ENCODE data around the gene FJX1. TPM values are rescaled to one million over a fixed set of nuclear protein-coding genes. Genes with fewer than 3 reads are reported as not detected.

The FJX1 gene
- total RNA-seq, 1 donor from 2014 or later: 1.5 TPM

DNA sequence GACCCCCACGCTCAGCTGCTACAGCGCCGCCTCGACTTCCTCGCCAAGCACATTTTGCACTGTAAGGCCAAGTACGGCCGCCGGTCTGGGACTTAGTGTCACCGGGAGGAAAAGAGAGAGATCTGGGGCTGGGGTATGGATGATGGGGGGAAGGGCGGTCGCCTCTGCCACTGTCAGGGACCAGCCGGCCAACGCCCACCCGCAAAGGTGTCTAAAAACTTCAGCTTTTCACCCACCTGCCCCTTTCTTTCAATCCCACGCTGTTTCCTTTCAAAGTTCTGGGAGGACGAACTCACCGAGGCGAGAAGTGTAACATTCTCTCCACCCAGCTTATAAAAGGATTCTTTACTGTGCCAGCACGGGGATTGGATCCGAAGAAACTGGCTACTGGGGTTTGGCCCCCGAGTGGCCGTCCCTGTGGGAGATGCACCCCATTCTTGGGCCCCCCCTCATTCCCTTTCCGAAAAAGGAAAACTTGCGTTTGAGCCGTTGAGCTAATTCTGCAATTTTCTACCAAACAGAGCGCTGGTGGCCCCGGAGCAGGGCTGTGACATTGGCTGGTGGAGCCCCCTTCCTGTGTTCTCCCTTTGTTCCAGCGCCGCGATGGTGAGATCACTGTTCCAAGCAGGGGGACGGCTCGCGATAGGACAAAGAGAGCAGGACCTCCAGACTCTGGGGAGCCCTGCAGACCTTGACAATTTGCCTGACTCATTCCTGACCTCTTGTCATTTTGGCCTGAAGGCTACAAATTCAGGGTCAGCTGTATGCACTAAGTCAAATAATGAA lies 1.8 kb downstream of the FJX1 start:
- DNase-seq (peak; percentile 46), ATAC-seq (no peak)
- Histone ChIP-seq H3K4me3 (peak overlapping the region; percentile 65), H3K9me3 (no peaks in the 10 kb centered on the region), H3K27me3 (ENCODE audit: low read depth) (peaks cover 29% of the 10 kb centered on the region), H3K36me3 (no peaks in the 10 kb centered on the region), H3K4me1 (peaks cover 18% of the 10 kb centered on the region), H3K27ac (no peak overlapping the region)
- intact Hi-C loops (cut with DNase I): loop anchor here (5.0 kb wide), 1 partner anchor 637 kb away; no protein-coding TSS in a partner anchor
- TF ChIP-seq, protein P1, sequence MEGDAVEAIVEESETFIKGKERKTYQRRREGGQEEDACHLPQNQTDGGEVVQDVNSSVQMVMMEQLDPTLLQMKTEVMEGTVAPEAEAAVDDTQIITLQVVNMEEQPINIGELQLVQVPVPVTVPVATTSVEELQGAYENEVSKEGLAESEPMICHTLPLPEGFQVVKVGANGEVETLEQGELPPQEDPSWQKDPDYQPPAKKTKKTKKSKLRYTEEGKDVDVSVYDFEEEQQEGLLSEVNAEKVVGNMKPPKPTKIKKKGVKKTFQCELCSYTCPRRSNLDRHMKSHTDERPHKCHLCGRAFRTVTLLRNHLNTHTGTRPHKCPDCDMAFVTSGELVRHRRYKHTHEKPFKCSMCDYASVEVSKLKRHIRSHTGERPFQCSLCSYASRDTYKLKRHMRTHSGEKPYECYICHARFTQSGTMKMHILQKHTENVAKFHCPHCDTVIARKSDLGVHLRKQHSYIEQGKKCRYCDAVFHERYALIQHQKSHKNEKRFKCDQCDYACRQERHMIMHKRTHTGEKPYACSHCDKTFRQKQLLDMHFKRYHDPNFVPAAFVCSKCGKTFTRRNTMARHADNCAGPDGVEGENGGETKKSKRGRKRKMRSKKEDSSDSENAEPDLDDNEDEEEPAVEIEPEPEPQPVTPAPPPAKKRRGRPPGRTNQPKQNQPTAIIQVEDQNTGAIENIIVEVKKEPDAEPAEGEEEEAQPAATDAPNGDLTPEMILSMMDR (IDR thresholded peaks at IDR 0.05): no peak

- Histone ChIP-seq H3K36me3 (no peaks in the 10 kb centered on the region), H3K27me3 (ENCODE audit: low read depth) (peaks cover 29% of the 10 kb centered on the region), H3K27ac (no peak overlapping the region), H3K4me1 (peaks cover 18% of the 10 kb centered on the region), H3K9me3 (no peaks in the 10 kb centered on the region), H3K4me3 (no peak overlapping the region)
- intact Hi-C loops (cut with DNase I): no loop called here
- DNase-seq (no peak), ATAC-seq (no peak)
- TF ChIP-seq, protein P1 (IDR thresholded peaks at IDR 0.05): no peak
Observed at GRCh38 chr11:35620795-35621194, 2.5 kb downstream of the FJX1 start.

GRCh38 chr11:35621620-35622019 lies 3.4 kb downstream of the FJX1 start:
- intact Hi-C loops (cut with DNase I): no loop called here
- no peak for ATAC-seq

GRCh38 chr11:35622070-35622469 lies 3.8 kb downstream of the FJX1 start:
- no peak for DNase-seq
- H3K27me3 ChIP-seq (ENCODE audit: low read depth): peaks cover 29% of the 10 kb centered on the region
- H3K9me3 ChIP-seq: no peaks in the 10 kb centered on the region
- no peak for ATAC-seq
- H3K27ac ChIP-seq: no peak overlapping the region
- H3K4me3 ChIP-seq: no peak overlapping the region
- no peaks in the 10 kb centered on the region for H3K36me3 ChIP-seq
- H3K4me1 ChIP-seq: peaks cover 18% of the 10 kb centered on the region
- intact Hi-C loops (cut with DNase I): no loop called here
- TF ChIP-seq, protein P1 (IDR thresholded peaks at IDR 0.05): no peak

More at GRCh38 chr11:35621620-35622019, 3.4 kb downstream of the FJX1 start:
- H3K36me3 ChIP-seq: no peaks in the 10 kb centered on the region
- H3K4me1 ChIP-seq: peaks cover 18% of the 10 kb centered on the region
- TF ChIP-seq, protein P1 (IDR thresholded peaks at IDR 0.05): no peak
- no peak overlapping the region for H3K4me3 ChIP-seq
- DNase-seq: no peak
- H3K9me3 ChIP-seq: no peaks in the 10 kb centered on the region
- peaks cover 29% of the 10 kb centered on the region for H3K27me3 ChIP-seq (ENCODE audit: low read depth)
- no peak overlapping the region for H3K27ac ChIP-seq

DNA sequence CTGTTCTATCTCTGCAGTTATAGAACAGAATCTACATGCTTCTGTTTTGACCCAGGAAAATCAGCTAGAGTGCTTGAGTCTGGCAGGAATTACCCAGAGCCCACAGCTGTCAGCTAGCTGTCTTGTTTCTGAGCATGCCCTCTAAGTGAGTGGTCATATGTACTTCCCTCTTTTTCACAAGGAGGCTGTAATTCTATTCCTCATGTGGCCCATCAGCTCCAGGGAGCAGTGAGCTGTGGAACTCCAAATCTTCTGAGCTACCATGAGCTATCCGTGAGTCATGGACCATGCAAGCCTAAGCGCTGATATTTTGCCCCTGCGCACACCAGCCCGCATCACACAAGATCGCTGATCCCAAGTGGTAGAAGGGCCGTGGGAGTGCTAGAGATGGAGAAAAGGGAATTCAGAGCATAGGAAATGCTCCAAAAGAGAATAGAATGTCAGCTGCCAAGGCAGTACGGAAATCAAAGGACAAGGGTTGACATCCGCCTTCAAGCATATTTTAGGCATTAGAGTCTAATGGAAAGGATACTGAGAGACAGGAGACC lies 5.4 kb downstream of the FJX1 start:
- H3K27ac ChIP-seq: no peak overlapping the region

More for the DNA sequence above, 5.4 kb downstream of the FJX1 start:
- H3K4me3 ChIP-seq: no peak overlapping the region
- ATAC-seq (no peak), DNase-seq (no peak)
- no peaks in the 10 kb centered on the region for H3K9me3 ChIP-seq
- H3K27me3 ChIP-seq (ENCODE audit: low read depth): peaks cover 29% of the 10 kb centered on the region
- peaks cover 18% of the 10 kb centered on the region for H3K4me1 ChIP-seq
- intact Hi-C loops (cut with DNase I): no loop called here
- no peaks in the 10 kb centered on the region for H3K36me3 ChIP-seq
- TF ChIP-seq, protein P1 (IDR thresholded peaks at IDR 0.05): no peak
